ENCODE data around the gene GRAMD1A. TPM values are rescaled to one million over a fixed set of nuclear protein-coding genes. Genes with fewer than 3 reads are reported as not detected.
A peak's percentile ranks its signal among the peaks of the same experiment; 100 is the strongest.

GRAMD1A gene
- total and polyA plus RNA-seq, 2 donors (not counting 1 experiment from before 2014, with no cell fraction given): 83.8 to 102 TPM

DNA sequence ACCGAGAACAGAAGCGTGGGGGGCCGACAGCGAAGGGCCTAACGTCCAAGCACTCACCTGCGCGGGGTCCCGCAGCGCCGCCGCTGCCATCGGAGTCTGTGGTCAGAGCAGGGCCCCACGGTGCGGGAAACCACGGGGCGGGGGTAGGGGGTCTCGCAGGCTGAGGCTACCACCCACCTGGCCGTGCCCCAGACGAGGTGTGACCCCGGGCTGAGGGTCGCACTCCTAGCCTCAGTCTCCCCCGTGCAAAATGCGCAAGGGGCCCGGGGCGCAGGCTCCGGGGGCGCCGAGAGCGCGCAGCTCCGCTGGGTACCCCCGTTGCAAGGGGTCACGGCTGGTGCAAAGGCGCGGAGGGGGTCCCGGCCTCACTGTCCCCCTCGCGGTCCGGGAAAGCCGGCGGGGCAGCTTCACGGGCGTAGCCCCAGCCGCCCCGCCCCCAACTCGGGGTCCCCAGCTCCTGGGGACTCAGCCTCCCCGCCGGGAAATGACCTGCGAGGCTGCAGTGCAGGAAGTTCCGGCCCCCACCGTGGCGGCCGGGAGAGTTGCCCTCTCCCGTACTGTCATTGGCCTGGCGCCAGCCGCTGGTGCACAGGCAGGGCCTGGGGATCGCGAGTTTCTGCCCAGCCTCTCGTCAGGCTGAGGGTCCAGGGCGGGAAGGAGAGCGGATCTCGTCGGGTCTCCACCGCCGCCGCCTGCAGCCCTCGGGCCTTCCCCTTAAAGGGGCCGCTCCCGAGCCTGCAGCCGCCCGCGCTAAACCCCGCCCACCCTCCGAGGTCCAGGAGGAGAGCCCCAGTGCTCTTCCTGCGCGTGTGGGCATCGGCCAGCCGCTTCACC is 36.3 kb upstream of the GRAMD1A start, which contains the start of gene ZNF792:
Gene ZNF792, minus strand, starts transcription at position 657 of the 834 bp plus-strand sequence. Its CDS starts 567 bp downstream, at position 90.
- Histone ChIP-seq H3K9ac (ENCODE audit: low read length) (peak within 1 kb of the TSS; percentile 92), H3K4me1 (ENCODE audit: control insufficient read depth in 2 of 2, insufficient read depth in 2 of 2, low read length in 2 of 2) (peaks cover 17 to 20% of the 10 kb centered on the region in 2 donors), H3K4me2 (replicated peaks; ENCODE audit: low read depth, low read length, poor library complexity, severe bottlenecking) (peak within 1 kb of the TSS; percentile 97), H3K4me3 (ENCODE audit: control extremely low read depth in 1 of 5, extremely low read depth in 1 of 5, insufficient read depth in 1 of 5, low read depth in 2 of 5, low read length in 4 of 5) (peak within 1 kb of the TSS; percentile 41 to 86 (median 82)), H2AFZ (ENCODE audit: insufficient read depth, low read depth, low read length, poor library complexity, severe bottlenecking) (peak within 1 kb of the TSS; percentile 95), H4K20me1 (ENCODE audit: control insufficient read depth, insufficient read depth, low read length, poor library complexity, severe bottlenecking) (no peaks in the 10 kb centered on the region), H3K27ac (ENCODE audit: low read length in 2 of 2) (peak within 1 kb of the TSS in 1 of 2 donors; percentile 67), H3K27me3 (replicated peaks in 1 of 4; ENCODE audit: control extremely low read depth in 1 of 4, control insufficient read depth in 3 of 4, insufficient read depth in 4 of 4, low read length in 3 of 4) (peaks cover 0 to 3% (median 0%) of the 10 kb centered on the region in 4 experiments), H3K36me3 (replicated peaks in 1 of 2; ENCODE audit: control extremely low read depth in 1 of 2, control insufficient read depth in 1 of 2, extremely low read depth in 1 of 2, insufficient read depth in 2 of 2, low read length in 1 of 2) (peaks cover 6 to 21% of the 10 kb centered on the region in 2 experiments), H3K9me3 (ENCODE audit: control extremely low read depth in 1 of 3, control insufficient read depth in 2 of 3, insufficient read depth in 1 of 3, low read length in 2 of 3) (peaks cover 0 to 56% (median 23%) of the 10 kb centered on the region in 3 donors), H3K79me2 (ENCODE audit: control insufficient read depth, insufficient read depth, low read length) (peaks cover 33% of the 10 kb centered on the region)
- ChIA-PET CTCF (interaction anchor here (1.7 to 3.5 kb wide), 3 partner anchors 9 to 125 kb away, joined by 3 to 12 read pairs (median 6); no protein-coding TSS in a partner anchor), POLR2A (interaction anchor here (1.1 kb wide), 1 partner anchor 286 kb away, joined by 3 read pairs; the partner anchor contains the start of gene ZNF302)
- DNase-seq (peak; percentile 51), ATAC-seq (ENCODE audit: low read depth) (peak; percentile 78)
- Mint-ChIP-seq H3K4me1 (peaks cover 29% of the 10 kb centered on the region), H3K4me3 (peak within 1 kb of the TSS; percentile 90), H3K27me3 (peaks cover 7% of the 10 kb centered on the region), H3K9me3 (ENCODE audit: insufficient read depth) (peaks cover 11% of the 10 kb centered on the region), H3K27ac (peak within 1 kb of the TSS; percentile 64)
- under 1% methylated on average over 78 of the region's 78 CpGs for WGBS (ENCODE audit: insufficient coverage)
- TF ChIP-seq, protein P1, sequence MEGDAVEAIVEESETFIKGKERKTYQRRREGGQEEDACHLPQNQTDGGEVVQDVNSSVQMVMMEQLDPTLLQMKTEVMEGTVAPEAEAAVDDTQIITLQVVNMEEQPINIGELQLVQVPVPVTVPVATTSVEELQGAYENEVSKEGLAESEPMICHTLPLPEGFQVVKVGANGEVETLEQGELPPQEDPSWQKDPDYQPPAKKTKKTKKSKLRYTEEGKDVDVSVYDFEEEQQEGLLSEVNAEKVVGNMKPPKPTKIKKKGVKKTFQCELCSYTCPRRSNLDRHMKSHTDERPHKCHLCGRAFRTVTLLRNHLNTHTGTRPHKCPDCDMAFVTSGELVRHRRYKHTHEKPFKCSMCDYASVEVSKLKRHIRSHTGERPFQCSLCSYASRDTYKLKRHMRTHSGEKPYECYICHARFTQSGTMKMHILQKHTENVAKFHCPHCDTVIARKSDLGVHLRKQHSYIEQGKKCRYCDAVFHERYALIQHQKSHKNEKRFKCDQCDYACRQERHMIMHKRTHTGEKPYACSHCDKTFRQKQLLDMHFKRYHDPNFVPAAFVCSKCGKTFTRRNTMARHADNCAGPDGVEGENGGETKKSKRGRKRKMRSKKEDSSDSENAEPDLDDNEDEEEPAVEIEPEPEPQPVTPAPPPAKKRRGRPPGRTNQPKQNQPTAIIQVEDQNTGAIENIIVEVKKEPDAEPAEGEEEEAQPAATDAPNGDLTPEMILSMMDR (IDR thresholded peaks at IDR 0.05): no peak
- no peak for TF ChIP-seq EZH2 (IDR thresholded peaks at IDR 0.05; ENCODE audit: borderline replicate concordance, insufficient read depth, low read depth, low read length, poor library complexity, severe bottlenecking)
- intact Hi-C loops (cut with micrococcal nuclease): no loop called here
